Fibroblast of peridontal ligament (primary cell): ENCODE results near the gene LOXL3.

ENCODE experiments used
- DNase-seq: peaks from one replicate; pipeline ENCODE4 v3.0.0-alpha.2; 2010; ENCODE audit errors: extremely low read depth

LOXL3 gene

GRCh38 chr2:74550231-74550630 is 3.5 kb downstream of the LOXL3 start:
- DNase-seq: no peak

- no peak for DNase-seq
Measured at GRCh38 chr2:74548900-74549826, 4.6 kb downstream of the LOXL3 start.

- peak; percentile 25 for DNase-seq
Measured at GRCh38 chr2:74548285-74548899, 5.3 kb downstream of the LOXL3 start.

GRCh38 chr2:74546004-74546403 is 7.7 kb downstream of the LOXL3 start:
- DNase-seq: no peak

- DNase-seq: no peak
Measured at GRCh38 chr2:74544634-74545033, 9.1 kb downstream of the LOXL3 start.

GRCh38 chr2:74542978-74543377 is 10.8 kb downstream of the LOXL3 start:
- DNase-seq: no peak

- no peak for DNase-seq
Measured at GRCh38 chr2:74540291-74540690, 13.5 kb downstream of the LOXL3 start.

GRCh38 chr2:74538881-74539339 is 14.8 kb downstream of the LOXL3 start:
- DNase-seq: no peak

GRCh38 chr2:74537140-74537539 is 16.6 kb downstream of the LOXL3 start:
- peak; percentile 31 for DNase-seq

- no peak for DNase-seq
Measured at GRCh38 chr2:74536166-74536950, 17.4 kb downstream of the LOXL3 start.

GRCh38 chr2:74535440-74535965 is 18.2 kb downstream of the LOXL3 start:
- DNase-seq: no peak

- DNase-seq: no peak
Measured at GRCh38 chr2:74534411-74534810, 19.3 kb downstream of the LOXL3 start.

GRCh38 chr2:74533464-74533863 is 20.3 kb downstream of the LOXL3 start:
- DNase-seq: no peak

GRCh38 chr2:74532222-74532621 is 21.5 kb downstream of the LOXL3 start:
- peak; percentile 78 for DNase-seq

- no peak for DNase-seq
Measured at GRCh38 chr2:74531666-74532065, 22.1 kb downstream of the LOXL3 start.

GRCh38 chr2:74530239-74531187 is 23.2 kb downstream of the LOXL3 start:
- peak; percentile 36 for DNase-seq

GRCh38 chr2:74529357-74530238 is 24.1 kb downstream of the LOXL3 start, which contains the start of the genes AUP1 and HTRA2:
Gene AUP1 (minus strand): TSS chr2:74529706. CDS start chr2:74529629, 77 bp downstream.
Gene HTRA2 (plus strand): TSS chr2:74529933. CDS start chr2:74530007, 74 bp downstream.
- DNase-seq: peak; percentile 99

GRCh38 chr2:74528600-74529356 is 25.0 kb downstream of the LOXL3 start:
- DNase-seq: no peak

GRCh38 chr2:74527741-74528140 is 26.0 kb downstream of the LOXL3 start:
- no peak for DNase-seq
